Measurements from ENCODE around the gene DRGX.

DRGX gene

DNA sequence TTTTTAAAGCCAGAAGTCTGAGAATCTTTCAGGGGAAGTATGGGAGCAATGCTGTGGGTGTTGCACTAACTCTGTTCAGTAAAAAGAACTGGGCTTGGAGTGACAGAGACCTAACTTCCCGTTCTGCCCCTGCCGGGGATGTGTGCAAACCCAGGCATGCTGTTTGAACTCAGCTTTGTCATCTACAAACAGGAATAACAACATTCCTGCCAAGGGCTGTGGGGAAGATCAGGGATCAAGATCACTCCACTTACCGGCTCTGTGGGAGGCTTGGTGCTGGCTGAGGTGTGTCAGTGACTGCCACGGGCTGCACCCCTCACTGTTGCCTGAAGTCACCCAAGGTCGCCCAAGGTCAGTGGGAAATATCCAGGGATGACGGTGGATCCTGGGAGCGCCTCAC is 23.1 kb upstream of the DRGX start:
- no peak overlapping the region for H3K9ac ChIP-seq (ENCODE audit: low read depth in 1 of 2, low read length in 2 of 2)
- no peaks in the 10 kb centered on the region for H3K36me3 ChIP-seq (ENCODE audit: control insufficient read depth in 1 of 2, insufficient read depth in 2 of 2, low read length in 2 of 2)
- no peak overlapping the region for H3K4me3 ChIP-seq (ENCODE audit: low read depth in 1 of 2, low read length in 2 of 2)
- H3K9me3 ChIP-seq (ENCODE audit: control insufficient read depth in 1 of 2, low read length in 2 of 2), result no peaks in the 10 kb centered on the region
- peaks cover 0 to 2% of the 10 kb centered on the region in 2 donors for H3K4me1 ChIP-seq (ENCODE audit: control insufficient read depth in 1 of 2, insufficient read depth in 2 of 2, low read length in 2 of 2)
- H3K27me3 ChIP-seq (ENCODE audit: control insufficient read depth in 1 of 2, insufficient read depth in 2 of 2, low read length in 2 of 2), result peaks cover 0 to 2% of the 10 kb centered on the region in 2 donors
- H3K27ac ChIP-seq (ENCODE audit: low read depth, low read length), result no peak overlapping the region

GRCh38 chr10:49418328-49418727 is 22.4 kb upstream of the DRGX start:
- no peak overlapping the region for H3K4me3 ChIP-seq (ENCODE audit: low read depth in 1 of 2, low read length in 2 of 2)
- H3K27me3 ChIP-seq (ENCODE audit: control insufficient read depth in 1 of 2, insufficient read depth in 2 of 2, low read length in 2 of 2), result peaks cover 0 to 2% of the 10 kb centered on the region in 2 donors
- H3K9me3 ChIP-seq (ENCODE audit: control insufficient read depth in 1 of 2, low read length in 2 of 2), result no peaks in the 10 kb centered on the region
- H3K36me3 ChIP-seq (ENCODE audit: control insufficient read depth in 1 of 2, insufficient read depth in 2 of 2, low read length in 2 of 2), result no peaks in the 10 kb centered on the region
- no peak overlapping the region for H3K27ac ChIP-seq (ENCODE audit: low read depth, low read length)
- peaks cover 0 to 2% of the 10 kb centered on the region in 2 donors for H3K4me1 ChIP-seq (ENCODE audit: control insufficient read depth in 1 of 2, insufficient read depth in 2 of 2, low read length in 2 of 2)
- H3K9ac ChIP-seq (ENCODE audit: low read depth in 1 of 2, low read length in 2 of 2), result no peak overlapping the region

DNA sequence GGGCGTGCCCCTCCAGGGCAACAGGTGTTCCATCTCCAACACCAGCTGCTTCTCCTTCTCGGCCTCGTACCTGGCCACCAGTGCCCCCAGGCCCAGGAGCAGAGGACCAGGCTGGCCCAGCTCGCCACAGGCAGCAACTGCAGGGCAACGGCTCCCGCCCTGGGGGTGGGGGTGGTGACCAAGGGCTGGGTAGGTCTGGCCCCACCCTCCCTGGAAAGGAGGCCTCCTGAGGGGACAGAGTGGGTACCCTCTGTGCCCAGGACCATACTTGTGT is 22.1 kb upstream of the DRGX start:
- Histone ChIP-seq H3K27ac (ENCODE audit: low read depth, low read length) (no peak overlapping the region), H3K4me3 (ENCODE audit: low read depth in 1 of 2, low read length in 2 of 2) (no peak overlapping the region), H3K9ac (ENCODE audit: low read depth in 1 of 2, low read length in 2 of 2) (no peak overlapping the region), H3K27me3 (ENCODE audit: control insufficient read depth in 1 of 2, insufficient read depth in 2 of 2, low read length in 2 of 2) (peaks cover 0 to 2% of the 10 kb centered on the region in 2 donors), H3K4me1 (ENCODE audit: control insufficient read depth in 1 of 2, insufficient read depth in 2 of 2, low read length in 2 of 2) (peaks cover 0 to 2% of the 10 kb centered on the region in 2 donors), H3K36me3 (ENCODE audit: control insufficient read depth in 1 of 2, insufficient read depth in 2 of 2, low read length in 2 of 2) (no peaks in the 10 kb centered on the region), H3K9me3 (ENCODE audit: control insufficient read depth in 1 of 2, low read length in 2 of 2) (no peaks in the 10 kb centered on the region)

GRCh38 chr10:49417311-49418052 is 21.6 kb upstream of the DRGX start:
- peaks cover 0 to 2% of the 10 kb centered on the region in 2 donors for H3K4me1 ChIP-seq (ENCODE audit: control insufficient read depth in 1 of 2, insufficient read depth in 2 of 2, low read length in 2 of 2)
- H3K9ac ChIP-seq (ENCODE audit: low read depth in 1 of 2, low read length in 2 of 2), result no peak overlapping the region
- H3K4me3 ChIP-seq (ENCODE audit: low read depth in 1 of 2, low read length in 2 of 2), result no peak overlapping the region
- H3K9me3 ChIP-seq (ENCODE audit: control insufficient read depth in 1 of 2, low read length in 2 of 2), result no peaks in the 10 kb centered on the region
- H3K36me3 ChIP-seq (ENCODE audit: control insufficient read depth in 1 of 2, insufficient read depth in 2 of 2, low read length in 2 of 2), result no peaks in the 10 kb centered on the region
- no peak overlapping the region for H3K27ac ChIP-seq (ENCODE audit: low read depth, low read length)
- peaks cover 0 to 2% of the 10 kb centered on the region in 2 donors for H3K27me3 ChIP-seq (ENCODE audit: control insufficient read depth in 1 of 2, insufficient read depth in 2 of 2, low read length in 2 of 2)

DNA sequence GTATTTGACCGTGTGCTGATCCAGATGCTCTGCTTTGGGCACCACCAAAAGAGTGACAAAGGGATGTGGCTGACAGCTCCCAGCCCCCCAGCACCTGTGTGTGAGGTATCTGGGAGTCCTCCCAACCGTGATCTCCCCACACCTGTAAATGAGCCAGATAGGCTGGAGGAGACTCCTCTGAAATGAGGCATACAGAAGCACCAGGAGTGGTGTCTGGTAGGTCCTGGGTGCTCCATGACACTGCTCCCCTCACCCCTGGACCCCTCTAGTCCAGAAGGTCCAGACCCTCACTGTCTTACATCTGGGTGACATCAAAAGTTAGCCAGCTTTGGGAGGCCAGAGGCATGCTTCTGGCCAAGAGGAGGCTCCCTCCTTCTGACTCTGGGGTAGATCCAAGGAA is 20.0 kb upstream of the DRGX start:
- Histone ChIP-seq H3K36me3 (ENCODE audit: control insufficient read depth in 1 of 2, insufficient read depth in 2 of 2, low read length in 2 of 2) (no peaks in the 10 kb centered on the region), H3K4me3 (ENCODE audit: low read depth in 1 of 2, low read length in 2 of 2) (no peak overlapping the region), H3K27me3 (ENCODE audit: control insufficient read depth in 1 of 2, insufficient read depth in 2 of 2, low read length in 2 of 2) (peaks cover 0 to 2% of the 10 kb centered on the region in 2 donors), H3K27ac (ENCODE audit: low read depth, low read length) (no peak overlapping the region), H3K4me1 (ENCODE audit: control insufficient read depth in 1 of 2, insufficient read depth in 2 of 2, low read length in 2 of 2) (peaks cover 0 to 2% of the 10 kb centered on the region in 2 donors), H3K9ac (ENCODE audit: low read depth in 1 of 2, low read length in 2 of 2) (no peak overlapping the region), H3K9me3 (ENCODE audit: control insufficient read depth in 1 of 2, low read length in 2 of 2) (no peaks in the 10 kb centered on the region)

- H3K27ac ChIP-seq (ENCODE audit: low read depth, low read length), result no peak overlapping the region
- no peak overlapping the region for H3K9ac ChIP-seq (ENCODE audit: low read depth in 1 of 2, low read length in 2 of 2)
- H3K4me3 ChIP-seq (ENCODE audit: low read depth in 1 of 2, low read length in 2 of 2), result no peak overlapping the region
- no peaks in the 10 kb centered on the region for H3K9me3 ChIP-seq (ENCODE audit: control insufficient read depth in 1 of 2, low read length in 2 of 2)
- peaks cover 0 to 2% of the 10 kb centered on the region in 2 donors for H3K27me3 ChIP-seq (ENCODE audit: control insufficient read depth in 1 of 2, insufficient read depth in 2 of 2, low read length in 2 of 2)
- peaks cover 0 to 2% of the 10 kb centered on the region in 2 donors for H3K4me1 ChIP-seq (ENCODE audit: control insufficient read depth in 1 of 2, insufficient read depth in 2 of 2, low read length in 2 of 2)
- no peaks in the 10 kb centered on the region for H3K36me3 ChIP-seq (ENCODE audit: control insufficient read depth in 1 of 2, insufficient read depth in 2 of 2, low read length in 2 of 2)
Observed at GRCh38 chr10:49415109-49415508, 19.2 kb upstream of the DRGX start.

DNA sequence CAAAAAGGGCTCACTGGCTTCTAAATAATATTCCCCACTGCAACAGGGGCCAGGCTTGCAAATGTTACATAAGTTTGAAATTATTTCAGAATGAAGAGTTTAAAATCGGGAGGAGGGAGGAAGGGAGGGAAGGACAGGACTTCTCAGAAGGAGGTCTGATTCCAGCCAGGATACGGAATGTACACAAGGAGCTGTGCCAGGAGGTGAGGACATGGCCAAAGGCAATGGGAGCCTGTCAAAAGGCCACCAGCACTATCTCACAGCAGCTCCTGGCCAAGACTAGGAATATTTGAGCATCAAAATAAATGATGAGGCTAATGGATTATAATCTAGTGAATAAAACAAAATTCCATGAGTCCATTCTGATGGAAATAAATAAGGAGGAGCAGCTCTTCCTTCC is 18.6 kb upstream of the DRGX start:
- H3K9ac ChIP-seq (ENCODE audit: low read depth in 1 of 2, low read length in 2 of 2), result no peak overlapping the region
- H3K27ac ChIP-seq (ENCODE audit: low read depth, low read length), result no peak overlapping the region
- peaks cover 0 to 2% of the 10 kb centered on the region in 2 donors for H3K4me1 ChIP-seq (ENCODE audit: control insufficient read depth in 1 of 2, insufficient read depth in 2 of 2, low read length in 2 of 2)
- no peaks in the 10 kb centered on the region for H3K9me3 ChIP-seq (ENCODE audit: control insufficient read depth in 1 of 2, low read length in 2 of 2)
- no peak overlapping the region for H3K4me3 ChIP-seq (ENCODE audit: low read depth in 1 of 2, low read length in 2 of 2)
- no peaks in the 10 kb centered on the region for H3K36me3 ChIP-seq (ENCODE audit: control insufficient read depth in 1 of 2, insufficient read depth in 2 of 2, low read length in 2 of 2)
- H3K27me3 ChIP-seq (ENCODE audit: control insufficient read depth in 1 of 2, insufficient read depth in 2 of 2, low read length in 2 of 2), result peaks cover 0 to 2% of the 10 kb centered on the region in 2 donors

DNA sequence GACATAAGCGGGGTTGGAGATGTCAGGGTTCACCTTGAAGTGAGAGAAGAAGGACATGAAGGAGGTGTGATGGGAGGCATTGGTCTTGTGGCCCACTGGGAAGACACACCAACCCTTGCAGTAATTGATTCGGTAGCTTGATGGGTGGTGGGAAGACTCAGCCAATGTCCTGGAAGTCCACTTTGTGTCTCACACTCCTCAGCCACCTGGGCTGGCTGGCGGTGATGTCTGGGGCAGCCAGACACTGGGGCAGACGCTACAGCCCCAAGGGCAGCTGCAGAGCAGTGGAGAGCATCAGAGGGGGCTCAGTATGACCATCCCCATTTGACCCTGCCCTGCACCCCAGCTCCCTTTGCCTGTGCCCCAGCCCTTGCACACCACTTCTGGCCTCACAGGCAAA is 16.7 kb upstream of the DRGX start:
- no peaks in the 10 kb centered on the region for H3K36me3 ChIP-seq (ENCODE audit: control insufficient read depth in 1 of 2, insufficient read depth in 2 of 2, low read length in 2 of 2)
- H3K4me3 ChIP-seq (ENCODE audit: low read depth in 1 of 2, low read length in 2 of 2), result no peak overlapping the region
- no peak overlapping the region for H3K27ac ChIP-seq (ENCODE audit: low read depth, low read length)
- no peak overlapping the region for H3K9ac ChIP-seq (ENCODE audit: low read depth in 1 of 2, low read length in 2 of 2)
- H3K9me3 ChIP-seq (ENCODE audit: control insufficient read depth in 1 of 2, low read length in 2 of 2), result no peaks in the 10 kb centered on the region
- H3K4me1 ChIP-seq (ENCODE audit: control insufficient read depth in 1 of 2, insufficient read depth in 2 of 2, low read length in 2 of 2), result no peaks in the 10 kb centered on the region
- peaks cover 0 to 2% of the 10 kb centered on the region in 2 donors for H3K27me3 ChIP-seq (ENCODE audit: control insufficient read depth in 1 of 2, insufficient read depth in 2 of 2, low read length in 2 of 2)

DNA sequence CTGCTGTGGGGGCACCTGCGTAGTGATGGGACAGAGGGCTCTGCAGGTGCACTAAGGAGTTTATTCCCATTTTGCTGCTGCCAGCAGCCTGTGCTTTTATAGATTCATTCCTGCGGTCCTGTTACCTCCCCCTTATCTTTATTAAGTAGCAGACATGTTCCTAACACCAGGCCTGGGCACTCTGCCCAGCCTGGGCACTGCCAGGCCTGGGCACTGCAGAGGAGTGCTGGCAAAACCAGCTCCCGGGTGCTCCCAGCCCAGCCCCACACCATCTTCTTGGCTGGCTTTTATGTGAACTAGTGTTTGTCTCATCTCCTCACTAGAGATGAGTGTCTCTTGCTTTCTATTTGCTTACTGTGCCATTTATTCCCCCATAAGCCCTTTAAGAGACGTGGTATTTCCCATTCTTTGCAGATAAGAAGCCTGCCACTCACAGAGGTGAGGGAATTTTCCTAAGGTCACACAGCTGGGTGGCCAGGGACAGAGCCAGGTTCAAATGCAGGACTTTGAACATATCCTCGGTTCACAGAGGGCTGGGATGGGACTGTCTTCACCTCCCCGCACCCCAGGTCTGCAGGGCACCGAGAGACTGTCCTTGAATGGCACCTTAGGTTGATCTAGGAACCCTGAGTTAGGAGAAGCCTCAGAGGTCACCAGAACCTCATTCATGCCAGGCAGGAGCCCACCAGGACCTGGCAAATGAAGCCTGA is 14.6 kb upstream of the DRGX start:
- Histone ChIP-seq H3K4me1 (ENCODE audit: control insufficient read depth in 1 of 2, insufficient read depth in 2 of 2, low read length in 2 of 2) (no peaks in the 10 kb centered on the region), H3K36me3 (ENCODE audit: control insufficient read depth in 1 of 2, insufficient read depth in 2 of 2, low read length in 2 of 2) (no peaks in the 10 kb centered on the region), H3K27ac (ENCODE audit: low read depth, low read length) (no peak overlapping the region), H3K27me3 (ENCODE audit: control insufficient read depth in 1 of 2, insufficient read depth in 2 of 2, low read length in 2 of 2) (peaks cover 2 to 5% of the 10 kb centered on the region in 2 donors), H3K9me3 (ENCODE audit: control insufficient read depth in 1 of 2, low read length in 2 of 2) (no peaks in the 10 kb centered on the region), H3K9ac (ENCODE audit: low read depth in 1 of 2, low read length in 2 of 2) (no peak overlapping the region), H3K4me3 (ENCODE audit: low read depth in 1 of 2, low read length in 2 of 2) (no peak overlapping the region)

- no peak overlapping the region for H3K27ac ChIP-seq (ENCODE audit: low read depth, low read length)
- no peaks in the 10 kb centered on the region for H3K9me3 ChIP-seq (ENCODE audit: control insufficient read depth in 1 of 2, low read length in 2 of 2)
- H3K36me3 ChIP-seq (ENCODE audit: control insufficient read depth in 1 of 2, insufficient read depth in 2 of 2, low read length in 2 of 2), result no peaks in the 10 kb centered on the region
- no peak overlapping the region for H3K4me3 ChIP-seq (ENCODE audit: low read depth in 1 of 2, low read length in 2 of 2)
- H3K9ac ChIP-seq (ENCODE audit: low read depth in 1 of 2, low read length in 2 of 2), result no peak overlapping the region
- H3K4me1 ChIP-seq (ENCODE audit: control insufficient read depth in 1 of 2, insufficient read depth in 2 of 2, low read length in 2 of 2), result no peaks in the 10 kb centered on the region
- H3K27me3 ChIP-seq (ENCODE audit: control insufficient read depth in 1 of 2, insufficient read depth in 2 of 2, low read length in 2 of 2), result peaks cover 0 to 13% of the 10 kb centered on the region in 2 donors
Observed at GRCh38 chr10:49409755-49410154, 13.9 kb upstream of the DRGX start.

Measured in duodenal mucosa (tissue), 2 donors.